ENCODE results near the gene TAF8.

- no peak for TF ChIP-seq CTCF (IDR thresholded peaks at IDR 0.05; ENCODE audit: insufficient read depth, low read length)
- no peak for TF ChIP-seq POLR2AphosphoS5 (IDR thresholded peaks at IDR 0.05; ENCODE audit: low read depth)
- TF ChIP-seq REST (IDR thresholded peaks at IDR 0.05; ENCODE audit: insufficient replicate concordance, low read depth), result no peak
- no peak for TF ChIP-seq SPI1 (IDR thresholded peaks at IDR 0.05; ENCODE audit: borderline replicate concordance, low read depth)
- TF ChIP-seq GABPA (IDR thresholded peaks at IDR 0.05; ENCODE audit: low read depth), result no peak
Measured at GRCh38 chr6:42047790-42048405, 2.4 kb upstream of the TAF8 start.
